ENCODE measurements around the gene SDC3.

GRCh38 chr1:30950700-30951099 is 42.1 kb upstream of the SDC3 start:
- TF ChIP-seq CTCF (IDR thresholded peaks at IDR 0.05): no peak
- TF ChIP-seq POLR2A (IDR thresholded peaks at IDR 0.05): no peak

Measured in heart left ventricle (tissue), 13 donors.